ENCODE measurements around the gene LDLRAD3.

Gene LDLRAD3

DNA sequence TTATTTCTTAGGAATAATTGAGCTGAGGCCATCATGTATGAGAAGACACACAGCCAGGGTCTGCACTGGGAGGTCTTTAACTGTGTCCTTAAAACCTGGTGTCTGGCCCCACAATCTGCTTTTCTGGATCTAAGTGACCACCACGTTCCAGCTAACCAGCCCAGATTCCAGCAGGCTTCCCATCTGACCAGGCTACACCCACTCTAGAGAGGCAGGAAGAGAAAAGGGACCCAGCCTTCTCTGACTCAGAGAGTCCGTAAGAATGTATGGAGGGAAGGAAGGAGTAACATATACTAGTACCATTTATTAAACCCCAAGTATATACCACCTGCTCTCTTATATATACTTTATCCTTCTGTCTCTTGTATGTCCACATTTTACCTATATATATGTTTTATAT lies 80.1 kb downstream of the LDLRAD3 start:
- no peaks in the 10 kb centered on the region for H3K9me3 ChIP-seq (ENCODE audit: control insufficient read depth, insufficient read depth, low read length)
- H3K27me3 ChIP-seq (ENCODE audit: control insufficient read depth, low read length): no peaks in the 10 kb centered on the region
- H3K9me2 ChIP-seq (replicated peaks; ENCODE audit: control insufficient read depth, low read length): no peaks in the 10 kb centered on the region
- TF ChIP-seq EZH2phosphoT487 (IDR thresholded peaks at IDR 0.05; ENCODE audit: borderline replicate concordance, low read length): no peak
- TF ChIP-seq, protein P1, sequence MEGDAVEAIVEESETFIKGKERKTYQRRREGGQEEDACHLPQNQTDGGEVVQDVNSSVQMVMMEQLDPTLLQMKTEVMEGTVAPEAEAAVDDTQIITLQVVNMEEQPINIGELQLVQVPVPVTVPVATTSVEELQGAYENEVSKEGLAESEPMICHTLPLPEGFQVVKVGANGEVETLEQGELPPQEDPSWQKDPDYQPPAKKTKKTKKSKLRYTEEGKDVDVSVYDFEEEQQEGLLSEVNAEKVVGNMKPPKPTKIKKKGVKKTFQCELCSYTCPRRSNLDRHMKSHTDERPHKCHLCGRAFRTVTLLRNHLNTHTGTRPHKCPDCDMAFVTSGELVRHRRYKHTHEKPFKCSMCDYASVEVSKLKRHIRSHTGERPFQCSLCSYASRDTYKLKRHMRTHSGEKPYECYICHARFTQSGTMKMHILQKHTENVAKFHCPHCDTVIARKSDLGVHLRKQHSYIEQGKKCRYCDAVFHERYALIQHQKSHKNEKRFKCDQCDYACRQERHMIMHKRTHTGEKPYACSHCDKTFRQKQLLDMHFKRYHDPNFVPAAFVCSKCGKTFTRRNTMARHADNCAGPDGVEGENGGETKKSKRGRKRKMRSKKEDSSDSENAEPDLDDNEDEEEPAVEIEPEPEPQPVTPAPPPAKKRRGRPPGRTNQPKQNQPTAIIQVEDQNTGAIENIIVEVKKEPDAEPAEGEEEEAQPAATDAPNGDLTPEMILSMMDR (IDR thresholded peaks at IDR 0.05; ENCODE audit: low read depth, low read length, poor library complexity, severe bottlenecking): no peak
- H3K4me2 ChIP-seq (ENCODE audit: low read length): no peak overlapping the region
- H3K4me3 ChIP-seq (ENCODE audit: low read length): no peak overlapping the region
- no peak overlapping the region for H3K27ac ChIP-seq (ENCODE audit: low read depth, low read length)
- no peaks in the 10 kb centered on the region for H3F3A ChIP-seq (ENCODE audit: control insufficient read depth, insufficient read depth)
- no peaks in the 10 kb centered on the region for H3K4me1 ChIP-seq (ENCODE audit: control insufficient read depth, low read length)
- H3K36me3 ChIP-seq (ENCODE audit: control insufficient read depth, low read length): no peaks in the 10 kb centered on the region
- no peaks in the 10 kb centered on the region for H3K79me2 ChIP-seq (ENCODE audit: control insufficient read depth, low read length)
- H4K20me1 ChIP-seq (ENCODE audit: control insufficient read depth, insufficient read depth, low read depth, low read length): no peaks in the 10 kb centered on the region

DNA sequence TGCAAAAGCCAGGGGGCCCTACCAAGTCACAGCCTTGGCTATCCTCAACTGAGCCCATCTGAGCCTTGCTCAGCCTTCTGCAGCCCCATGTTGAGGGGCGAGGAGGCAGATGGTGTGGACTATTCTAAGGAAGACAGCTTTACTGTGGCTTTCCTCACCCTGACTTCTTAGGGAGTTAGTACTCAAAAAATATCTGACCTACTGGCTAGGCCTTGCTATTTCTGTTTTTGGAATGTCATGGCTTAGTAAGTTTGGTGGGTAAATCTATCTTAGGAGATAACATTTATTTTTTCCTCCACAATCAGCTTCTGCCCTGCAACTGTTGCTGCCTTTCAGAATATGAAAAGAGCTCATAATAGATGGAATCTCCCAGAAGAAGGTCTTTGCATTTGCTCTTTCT lies 80.9 kb downstream of the LDLRAD3 start:
- no peaks in the 10 kb centered on the region for H3K36me3 ChIP-seq (ENCODE audit: control insufficient read depth, low read length)
- no peaks in the 10 kb centered on the region for H4K20me1 ChIP-seq (ENCODE audit: control insufficient read depth, insufficient read depth, low read depth, low read length)
- H3F3A ChIP-seq (ENCODE audit: control insufficient read depth, insufficient read depth): no peaks in the 10 kb centered on the region
- no peak overlapping the region for H3K27ac ChIP-seq (ENCODE audit: low read depth, low read length)
- no peaks in the 10 kb centered on the region for H3K27me3 ChIP-seq (ENCODE audit: control insufficient read depth, low read length)
- H3K4me3 ChIP-seq (ENCODE audit: low read length): no peak overlapping the region
- H3K9me2 ChIP-seq (replicated peaks; ENCODE audit: control insufficient read depth, low read length): no peaks in the 10 kb centered on the region
- no peak for TF ChIP-seq EZH2phosphoT487 (IDR thresholded peaks at IDR 0.05; ENCODE audit: borderline replicate concordance, low read length)
- TF ChIP-seq, protein P1 (IDR thresholded peaks at IDR 0.05; ENCODE audit: low read depth, low read length, poor library complexity, severe bottlenecking): no peak
- no peaks in the 10 kb centered on the region for H3K79me2 ChIP-seq (ENCODE audit: control insufficient read depth, low read length)
- no peak overlapping the region for H3K4me2 ChIP-seq (ENCODE audit: low read length)
- H3K4me1 ChIP-seq (ENCODE audit: control insufficient read depth, low read length): no peaks in the 10 kb centered on the region
- H3K9me3 ChIP-seq (ENCODE audit: control insufficient read depth, insufficient read depth, low read length): no peaks in the 10 kb centered on the region

DNA sequence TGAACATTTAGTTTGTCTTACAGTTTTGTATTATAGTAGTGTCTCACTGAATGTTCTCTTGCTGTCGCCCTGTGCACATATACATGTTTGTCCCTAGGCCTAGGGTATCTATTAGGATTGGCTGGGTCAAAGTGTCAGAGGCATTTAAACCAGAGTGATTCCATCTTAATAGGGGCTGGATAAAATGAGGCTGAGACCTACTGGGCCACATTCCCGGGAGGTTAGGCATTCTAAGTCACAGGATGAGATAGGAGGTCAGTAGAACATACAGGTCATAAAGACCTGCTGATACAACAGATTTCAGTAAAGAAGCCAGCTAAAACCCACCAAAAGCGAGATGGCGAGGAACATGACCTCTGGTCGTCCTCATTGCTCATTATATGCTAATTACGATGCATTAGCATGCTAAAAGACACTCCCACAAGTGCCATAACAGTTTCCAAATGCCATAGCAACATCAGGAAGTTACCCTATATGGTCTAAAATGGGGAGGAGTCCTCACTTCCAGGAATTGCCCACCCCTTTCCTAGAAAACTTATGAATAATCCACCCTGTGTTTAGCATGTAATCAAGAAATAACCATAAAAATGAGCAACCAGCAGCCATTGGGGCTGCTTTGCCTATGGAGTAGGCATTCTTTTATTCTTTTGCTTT lies 82.6 kb downstream of the LDLRAD3 start:
- no peaks in the 10 kb centered on the region for H3K9me3 ChIP-seq (ENCODE audit: control insufficient read depth, insufficient read depth, low read length)
- no peaks in the 10 kb centered on the region for H3K27me3 ChIP-seq (ENCODE audit: control insufficient read depth, low read length)
- H3K9me2 ChIP-seq (replicated peaks; ENCODE audit: control insufficient read depth, low read length): no peaks in the 10 kb centered on the region
- TF ChIP-seq, protein P1 (IDR thresholded peaks at IDR 0.05; ENCODE audit: low read depth, low read length, poor library complexity, severe bottlenecking): no peak
- TF ChIP-seq EZH2phosphoT487 (IDR thresholded peaks at IDR 0.05; ENCODE audit: borderline replicate concordance, low read length): no peak
- H3K4me2 ChIP-seq (ENCODE audit: low read length): no peak overlapping the region
- no peaks in the 10 kb centered on the region for H4K20me1 ChIP-seq (ENCODE audit: control insufficient read depth, insufficient read depth, low read depth, low read length)
- no peak overlapping the region for H3K4me3 ChIP-seq (ENCODE audit: low read length)
- H3K27ac ChIP-seq (ENCODE audit: low read depth, low read length): no peak overlapping the region
- H3F3A ChIP-seq (ENCODE audit: control insufficient read depth, insufficient read depth): no peaks in the 10 kb centered on the region
- H3K4me1 ChIP-seq (ENCODE audit: control insufficient read depth, low read length): no peaks in the 10 kb centered on the region
- H3K36me3 ChIP-seq (ENCODE audit: control insufficient read depth, low read length): no peaks in the 10 kb centered on the region
- no peaks in the 10 kb centered on the region for H3K79me2 ChIP-seq (ENCODE audit: control insufficient read depth, low read length)

Data from DOHH2 (cell line).